ENCODE results near the gene CDH12.
"Not testable (repeated sequence)": the region's sequence is repeated elsewhere in the genome, so short reads cannot be mapped to it uniquely, and the experiment has no call there.

The CDH12 gene

DNA sequence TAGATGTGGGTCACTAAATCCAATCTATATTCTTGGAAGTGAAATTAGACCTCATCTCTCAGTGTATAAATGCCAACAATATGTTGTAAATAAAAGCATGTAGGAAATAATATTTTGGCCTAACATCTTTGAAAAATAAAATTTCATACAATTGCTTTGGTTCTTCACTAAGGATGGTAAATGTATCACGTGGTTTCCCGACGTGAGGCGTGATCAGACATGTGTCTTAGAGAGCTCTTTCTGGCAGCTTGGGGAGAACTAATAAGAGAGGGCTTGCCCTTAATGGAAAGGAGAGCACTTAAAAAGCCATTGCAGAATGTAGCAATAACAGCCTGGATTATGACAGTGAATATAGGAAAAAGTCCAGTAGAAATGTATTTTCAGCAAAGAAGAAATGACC lies 602.6 kb downstream of the CDH12 start:
- no peak for DNase-seq

DNA sequence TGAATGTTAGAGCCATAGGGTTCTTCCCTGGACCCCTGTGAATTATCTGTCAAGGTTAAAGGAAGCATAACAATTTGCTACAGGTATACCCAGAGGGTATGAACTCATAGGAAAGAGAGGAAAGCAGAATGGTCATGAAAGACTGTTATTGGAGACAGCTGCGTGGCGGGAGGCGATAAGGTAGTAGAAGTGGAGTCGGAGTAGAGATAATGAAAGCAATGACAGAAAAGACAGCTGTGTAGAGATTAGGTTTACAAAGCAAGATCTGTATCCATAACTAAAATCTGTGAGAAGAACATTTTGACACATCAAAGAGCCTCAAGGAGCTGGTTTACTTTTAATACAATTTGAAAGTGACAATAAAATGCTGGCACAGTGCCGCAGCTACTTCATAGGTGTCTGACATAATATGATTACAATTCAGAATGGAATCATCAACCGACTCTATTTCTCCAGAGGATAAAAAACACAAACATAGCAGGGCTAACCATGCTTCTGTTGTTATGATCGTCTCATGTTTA lies 603.9 kb downstream of the CDH12 start:
- no peak for DNase-seq

DNA sequence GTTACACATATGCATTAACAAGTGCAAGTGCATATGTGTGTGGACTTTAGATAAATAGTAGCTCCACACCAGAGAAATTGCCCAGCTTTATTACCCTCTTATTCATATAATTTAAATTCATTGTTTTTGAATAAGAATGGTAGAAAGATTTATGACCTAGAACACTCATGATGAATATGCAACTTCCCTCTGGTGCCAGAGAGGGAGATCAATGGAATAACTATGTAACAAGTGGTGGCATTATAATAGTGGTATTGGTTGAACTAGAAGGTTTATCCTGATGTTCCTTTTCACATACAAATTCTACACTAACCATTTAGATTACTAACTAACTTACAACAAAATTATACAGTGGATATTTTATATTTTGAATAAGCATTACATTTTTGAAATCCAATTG lies 607.4 kb downstream of the CDH12 start:
- DNase-seq: no peak

DNA sequence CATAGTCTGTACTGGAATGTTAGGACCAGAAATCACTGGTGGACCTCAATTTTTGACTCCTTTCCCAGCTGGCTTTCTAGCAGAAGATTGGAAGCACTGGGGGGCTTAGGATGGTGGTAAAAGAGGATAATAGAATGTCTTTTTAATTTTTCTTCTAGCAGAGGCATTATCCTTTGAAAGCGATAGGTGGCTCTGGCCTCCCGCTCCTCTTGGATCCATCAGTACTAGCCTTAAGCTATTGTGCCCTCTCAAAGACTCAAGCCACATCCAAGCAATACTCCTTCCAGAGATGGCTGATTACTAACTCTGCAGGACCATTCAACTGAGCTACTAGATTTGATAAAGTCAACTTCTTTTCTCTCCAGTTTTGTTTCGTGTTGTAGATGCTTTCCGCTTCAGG lies 610.6 kb downstream of the CDH12 start:
- DNase-seq: no peak

DNA sequence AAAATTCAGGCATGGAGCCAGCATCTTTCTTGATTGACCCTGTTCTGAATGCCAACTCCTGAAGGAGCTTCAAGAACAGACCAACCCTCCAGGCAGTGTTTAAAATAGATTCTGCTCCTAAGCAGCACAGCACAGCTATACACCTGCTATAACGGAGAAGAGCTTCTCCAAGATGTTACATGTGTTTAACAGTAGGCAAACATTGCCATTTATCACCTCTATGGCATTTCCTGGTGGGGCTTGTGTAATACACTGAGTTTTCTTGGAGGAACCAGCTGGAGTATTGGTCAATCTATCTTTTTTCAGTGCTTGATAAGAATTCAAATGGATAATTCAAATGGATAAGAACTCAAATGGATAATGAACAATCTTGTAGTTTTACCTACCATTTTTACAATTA lies 615.1 kb downstream of the CDH12 start:
- no peak for DNase-seq

DNA sequence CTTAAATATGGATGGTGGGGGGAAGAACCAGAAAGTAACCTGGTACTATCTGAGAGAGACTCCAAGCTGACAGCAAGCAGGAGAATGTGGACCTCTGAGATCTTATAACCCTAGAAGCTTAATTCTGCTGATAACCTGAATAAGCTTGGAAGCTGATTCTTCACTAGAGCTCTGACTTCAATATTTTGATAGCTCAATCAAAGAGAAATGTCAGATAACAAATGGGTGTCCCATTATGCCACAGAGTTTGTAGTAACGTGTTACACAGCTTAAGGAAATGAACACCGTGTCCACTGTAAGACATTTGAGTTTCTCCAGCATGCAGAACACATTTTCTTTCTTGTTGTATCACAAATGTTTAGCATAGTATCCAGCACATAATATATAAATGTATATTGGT lies 626.7 kb downstream of the CDH12 start:
- DNase-seq: no peak

DNA sequence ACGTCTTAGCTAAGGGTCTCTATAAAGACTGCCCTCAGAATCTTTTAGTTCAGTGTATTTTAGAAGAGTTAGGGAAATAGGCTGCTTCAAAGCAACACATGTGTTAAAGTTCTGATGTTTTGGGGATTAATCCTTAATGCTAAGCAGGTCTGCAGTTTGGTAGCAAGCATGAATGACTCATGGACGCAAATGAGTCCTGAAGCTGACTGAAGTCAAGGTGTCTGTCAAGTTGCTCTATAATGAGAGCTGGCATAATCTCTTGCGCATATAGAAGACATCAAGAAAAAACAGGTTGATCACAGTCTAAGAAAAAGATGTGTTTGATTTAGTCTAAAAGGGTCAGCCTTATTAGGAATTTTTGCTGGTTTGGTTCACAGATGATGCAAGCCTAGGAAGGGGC lies 630.1 kb downstream of the CDH12 start:
- no peak for DNase-seq

DNA sequence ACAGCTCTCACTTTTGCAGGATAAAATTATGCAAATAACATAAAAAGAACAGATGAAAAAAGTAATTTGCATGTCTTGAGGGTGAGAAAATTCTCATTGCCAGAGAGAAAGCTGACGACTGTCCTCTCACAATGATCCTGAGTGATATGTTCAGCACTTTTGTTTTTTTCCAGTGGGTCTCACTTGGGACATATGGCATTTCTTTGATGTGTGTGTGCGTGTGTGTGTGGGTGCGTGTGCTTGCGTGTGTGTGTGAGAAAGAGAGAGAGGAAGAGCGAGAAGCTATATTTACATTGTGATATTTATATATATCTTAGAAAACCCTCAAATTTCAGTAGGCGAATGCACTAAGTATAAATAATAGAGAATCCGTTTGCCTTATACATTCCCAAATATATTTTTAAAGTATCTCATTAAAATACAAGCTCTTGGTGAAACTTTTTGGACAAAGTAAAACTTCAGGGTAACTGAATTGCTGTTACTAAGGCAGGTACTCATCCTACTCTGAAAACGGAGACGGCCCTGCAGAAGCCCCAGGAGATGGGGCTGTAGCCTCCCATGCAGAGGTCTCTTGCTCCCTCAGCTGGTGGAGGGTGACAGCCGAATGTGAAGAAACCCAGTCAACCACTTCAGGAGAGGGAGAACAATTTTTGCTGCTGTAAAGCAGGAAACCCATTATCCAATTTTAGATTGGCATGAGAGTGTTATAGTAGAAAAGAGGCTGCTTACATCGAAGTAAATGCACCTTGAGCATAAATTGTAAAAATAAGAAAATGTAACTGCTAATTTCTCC lies 639.2 kb downstream of the CDH12 start:
- DNase-seq: not testable (repeated sequence)

DNA sequence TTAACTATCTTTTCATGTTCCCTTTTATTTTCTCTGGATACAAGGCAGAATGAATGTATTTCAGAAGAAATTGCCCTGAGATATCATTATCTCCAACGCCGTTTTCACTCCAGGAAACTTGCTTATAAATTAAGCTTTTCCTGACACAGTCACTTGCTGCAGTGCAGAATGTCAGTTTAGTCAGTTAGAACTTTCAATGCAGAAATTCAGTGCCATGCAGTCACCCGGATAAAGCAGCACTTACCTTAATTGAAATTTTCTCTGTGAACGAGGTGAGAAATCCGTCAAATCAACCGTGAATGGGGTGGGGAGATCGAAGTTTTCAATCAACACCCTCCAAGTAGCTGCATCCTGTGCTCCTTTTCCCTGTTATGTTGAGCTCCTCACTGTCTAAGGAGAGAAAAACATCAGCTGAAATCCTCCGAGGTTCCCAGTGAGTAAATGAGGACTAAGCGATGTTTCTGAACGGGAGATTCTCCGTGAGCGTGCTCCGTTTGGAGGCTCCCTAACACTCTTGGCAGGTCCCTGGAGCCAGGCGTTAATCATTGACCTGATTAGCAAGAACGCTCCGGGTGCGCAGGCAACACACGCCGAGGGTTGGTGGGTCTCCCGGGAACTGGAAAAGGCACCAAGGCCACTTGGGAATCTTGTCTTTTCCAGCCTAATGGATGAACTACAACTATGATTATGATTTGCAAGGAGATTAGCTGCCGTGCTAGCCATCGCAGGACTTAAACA lies 640.7 kb downstream of the CDH12 start:
- DNase-seq: not testable (repeated sequence)

DNA sequence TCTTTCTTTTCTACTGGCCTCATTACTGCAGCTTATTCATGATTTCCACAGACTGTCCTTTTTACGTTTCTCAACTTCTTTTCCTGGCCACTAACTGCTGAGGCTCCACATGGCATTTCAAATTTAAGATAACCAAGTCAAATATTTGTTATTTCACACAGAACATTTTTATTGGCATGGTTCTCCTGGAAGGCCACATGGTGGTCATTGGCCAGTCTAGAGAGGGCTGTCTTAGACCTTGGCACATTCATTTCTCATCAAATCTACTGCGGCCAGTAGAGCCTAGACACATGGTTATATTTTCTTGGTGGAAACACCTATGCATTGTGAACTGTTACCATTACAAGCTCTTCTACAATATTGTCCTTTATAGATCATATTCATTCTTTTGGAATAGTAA lies 644.7 kb downstream of the CDH12 start:
- not testable (repeated sequence) for DNase-seq

DNA sequence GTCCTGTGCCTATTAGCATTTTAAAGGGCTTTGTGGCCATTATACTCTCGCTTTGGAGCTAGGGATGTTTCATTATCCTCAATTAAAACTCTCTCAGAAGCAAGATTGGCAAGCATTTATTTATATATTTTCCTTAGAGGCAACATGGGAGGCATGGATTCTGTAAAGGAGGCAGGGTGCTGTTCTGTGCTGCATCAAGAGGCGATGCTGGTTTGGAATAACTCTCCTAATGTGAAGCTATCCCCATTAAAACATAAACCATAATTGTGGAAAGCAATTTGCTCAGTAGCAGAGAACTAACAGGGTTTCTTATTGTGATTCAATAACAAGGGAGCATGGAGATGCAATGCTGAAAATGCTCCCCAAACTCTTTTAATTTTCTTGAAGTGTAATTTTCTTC lies 664.5 kb downstream of the CDH12 start:
- not testable (repeated sequence) for DNase-seq

DNA sequence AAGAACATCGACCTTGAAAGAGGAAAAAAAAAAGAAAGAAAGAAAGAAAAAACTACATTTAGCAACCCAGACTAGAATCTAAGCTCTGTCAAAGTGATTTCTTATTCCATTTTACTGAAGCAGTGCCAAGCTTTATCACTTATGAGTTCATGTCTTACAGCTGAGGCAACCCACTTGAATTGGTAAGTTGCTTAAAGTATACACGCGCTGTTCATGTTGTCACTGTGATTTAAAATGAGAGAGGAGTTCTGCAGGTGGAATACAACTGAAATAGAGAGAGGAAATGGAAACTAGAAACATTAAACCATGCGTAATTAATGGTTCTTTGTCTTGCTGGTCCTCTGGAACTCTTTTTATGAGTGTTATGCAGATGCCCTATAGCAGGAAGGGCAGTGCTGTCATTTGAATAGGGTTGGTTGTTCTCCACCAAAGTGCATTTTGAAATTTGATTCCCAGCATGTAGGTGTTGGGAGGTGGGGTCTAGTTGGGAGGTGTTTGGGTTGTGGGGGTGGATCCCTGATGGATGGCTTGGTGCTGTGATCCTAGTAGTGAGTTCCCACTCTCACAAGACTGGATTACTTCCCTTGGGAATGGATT lies 665.4 kb downstream of the CDH12 start:
- not testable (repeated sequence) for DNase-seq

DNA sequence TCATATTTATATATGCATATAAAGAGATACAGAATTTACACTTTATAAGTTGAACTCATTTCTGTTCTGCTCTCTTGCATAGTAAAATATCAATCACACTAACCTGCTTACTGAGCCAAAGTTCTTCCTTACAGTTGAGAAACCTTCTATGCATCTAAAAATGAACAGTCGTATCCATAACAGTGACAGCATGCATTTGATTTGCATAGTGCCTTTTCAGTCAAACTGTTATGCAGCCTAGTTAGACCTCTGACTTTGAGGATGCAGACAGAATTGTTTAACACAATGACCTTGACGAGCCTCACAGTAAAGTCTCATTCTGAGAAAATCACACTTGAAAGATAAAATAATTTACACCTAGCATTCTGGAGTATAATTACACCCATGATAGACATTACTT lies 683.9 kb downstream of the CDH12 start:
- DNase-seq: not testable (repeated sequence)

DNA sequence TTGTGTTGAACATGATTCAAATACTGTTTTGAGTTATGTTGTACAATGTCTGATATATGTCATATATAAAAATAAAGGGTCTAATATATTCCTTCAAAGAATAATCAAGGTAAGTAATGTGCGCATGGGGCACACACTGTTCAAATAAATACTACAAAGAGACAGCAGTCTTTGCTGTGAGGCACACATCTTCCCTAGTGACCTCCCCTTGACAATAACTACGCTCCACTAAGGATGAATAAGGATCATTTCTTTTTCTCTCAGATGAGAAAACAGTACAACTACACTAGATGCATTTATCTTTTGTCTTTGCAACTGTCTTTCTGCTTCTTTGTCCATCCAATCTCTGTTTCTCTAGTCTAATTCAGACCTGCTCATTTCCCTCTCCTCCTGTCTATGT lies 684.4 kb downstream of the CDH12 start:
- not testable (repeated sequence) for DNase-seq

DNA sequence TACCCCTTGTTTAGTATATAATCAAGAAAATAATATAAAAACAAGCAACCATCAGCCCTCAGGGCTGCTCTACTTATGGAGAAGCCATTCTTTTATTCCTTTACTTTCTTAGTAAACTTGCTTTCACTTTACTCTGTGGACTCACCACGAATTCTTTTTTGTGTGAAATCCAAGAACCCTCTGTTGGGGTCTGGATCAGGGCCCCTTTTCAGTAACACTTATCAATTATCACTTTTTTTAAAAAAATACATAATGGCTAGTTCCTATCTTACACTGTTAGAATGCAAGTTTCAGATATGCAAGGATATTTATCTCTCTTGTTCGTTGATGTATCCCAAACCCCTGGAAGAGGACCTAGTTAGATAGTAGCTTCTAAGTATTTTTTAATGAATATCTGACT lies 687.2 kb downstream of the CDH12 start:
- not testable (repeated sequence) for DNase-seq

DNA sequence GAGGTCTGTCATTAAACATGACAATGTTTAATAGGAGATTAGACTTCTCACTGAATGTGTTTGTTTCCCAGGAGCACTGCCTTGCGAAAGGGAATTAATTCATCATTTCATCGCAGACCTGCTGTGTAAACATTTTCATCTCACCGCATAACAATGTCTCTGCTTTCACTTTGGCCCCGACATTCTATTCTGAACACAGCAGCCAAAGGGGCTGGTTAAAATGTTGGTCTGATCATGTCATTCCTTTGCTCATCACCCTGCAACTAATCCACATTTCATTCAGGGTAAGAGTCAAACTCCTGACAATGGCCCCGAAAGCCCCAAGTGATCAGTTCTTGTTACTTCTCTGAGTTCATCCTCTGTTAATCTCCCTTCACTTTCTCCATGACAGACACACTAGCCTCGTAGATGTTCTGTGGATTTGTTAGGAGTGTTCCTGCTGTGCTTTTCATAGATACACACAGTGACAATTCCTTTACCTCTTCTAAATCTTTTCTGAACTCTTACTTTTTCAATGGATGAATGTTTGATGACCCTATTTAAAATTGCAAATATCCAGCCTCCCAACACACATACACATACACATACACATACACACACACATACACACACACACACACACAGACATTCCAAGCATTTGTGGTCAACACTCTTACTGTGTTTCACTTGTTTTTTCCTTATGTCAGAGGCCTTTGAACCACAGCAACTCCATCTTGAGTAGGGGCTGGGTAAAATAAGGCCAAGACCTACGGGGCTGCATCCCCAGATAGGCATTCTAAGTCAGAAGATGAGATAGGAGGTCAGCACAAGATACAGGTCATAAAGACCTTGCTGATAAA lies 688.0 kb downstream of the CDH12 start:
- DNase-seq: not testable (repeated sequence)

DNA sequence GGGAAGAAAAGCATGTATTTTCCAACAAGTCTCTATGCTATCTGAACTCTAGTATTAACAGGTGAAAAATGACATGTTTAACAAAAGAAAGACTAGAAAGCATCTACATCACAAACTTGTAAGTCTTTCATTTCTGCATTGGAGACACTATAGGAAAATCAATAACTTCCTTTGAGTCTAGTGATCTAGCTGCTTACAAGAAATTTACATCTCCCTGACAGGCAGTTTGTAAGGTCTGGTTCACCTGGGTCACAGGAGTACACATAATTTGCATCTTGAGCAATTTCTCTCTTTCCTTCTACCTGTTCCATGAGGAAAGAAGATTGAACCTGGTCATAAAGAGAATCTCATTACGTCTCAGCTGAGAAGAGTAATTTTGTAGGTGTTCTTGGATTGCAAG lies 696.2 kb downstream of the CDH12 start:
- DNase-seq: not testable (repeated sequence)

DNA sequence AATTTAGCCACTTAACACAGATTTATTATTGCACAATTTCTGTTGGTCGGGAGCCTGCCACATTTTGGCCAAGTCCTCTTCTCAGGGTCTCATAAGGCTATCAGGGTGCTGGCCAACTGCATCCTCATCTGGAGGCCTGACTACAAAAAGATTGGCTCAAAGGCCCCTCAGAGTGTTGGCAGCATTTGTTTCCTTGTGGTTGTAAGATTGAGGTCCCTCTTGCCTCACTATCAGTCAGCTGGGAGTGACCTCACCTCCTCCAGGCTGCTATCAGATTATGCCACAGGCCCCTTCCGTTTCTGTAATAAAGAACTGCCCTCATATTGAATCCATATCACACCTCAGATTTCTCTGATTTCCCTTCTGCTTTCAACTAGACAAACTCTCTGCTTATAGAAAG lies 698.4 kb downstream of the CDH12 start:
- DNase-seq: not testable (repeated sequence)

DNA sequence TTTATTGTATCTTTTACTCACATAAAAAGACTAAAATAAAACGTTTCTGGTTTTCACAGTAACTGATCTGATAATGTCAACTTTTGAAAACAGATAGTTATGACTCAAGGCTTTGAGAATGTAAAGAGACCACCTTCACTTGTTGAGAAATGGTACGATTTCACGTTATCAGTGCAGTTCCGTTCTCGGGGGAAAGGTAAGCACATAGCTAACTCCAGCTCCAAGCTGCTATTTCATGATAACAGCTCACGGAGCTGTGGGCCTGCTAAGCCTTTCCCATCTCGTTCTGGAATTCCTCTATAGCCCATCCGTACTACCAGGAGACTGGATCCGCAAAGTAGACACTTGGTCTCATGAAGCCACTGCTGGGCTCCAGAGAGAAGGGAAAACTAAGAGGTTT lies 701.3 kb downstream of the CDH12 start:
- DNase-seq: not testable (repeated sequence)

DNA sequence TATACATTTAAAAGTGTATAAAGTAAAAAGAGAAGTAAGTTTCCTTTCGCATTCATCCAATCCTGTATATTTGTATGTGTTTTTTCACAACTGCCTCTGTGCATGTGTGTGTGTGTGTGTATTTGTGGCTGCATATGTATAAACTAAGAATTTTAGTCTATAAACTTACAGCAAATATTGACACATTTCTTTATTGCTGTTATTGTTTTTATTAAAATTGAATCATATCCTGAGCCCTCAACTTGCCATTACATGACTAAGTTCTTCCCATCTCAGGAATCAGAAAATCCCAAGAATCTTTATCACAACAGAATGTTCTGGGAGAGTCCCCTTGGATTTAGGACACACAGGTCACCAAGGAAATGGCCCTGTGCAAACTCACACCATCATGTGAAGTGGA lies 712.7 kb downstream of the CDH12 start:
- not testable (repeated sequence) for DNase-seq

DNA sequence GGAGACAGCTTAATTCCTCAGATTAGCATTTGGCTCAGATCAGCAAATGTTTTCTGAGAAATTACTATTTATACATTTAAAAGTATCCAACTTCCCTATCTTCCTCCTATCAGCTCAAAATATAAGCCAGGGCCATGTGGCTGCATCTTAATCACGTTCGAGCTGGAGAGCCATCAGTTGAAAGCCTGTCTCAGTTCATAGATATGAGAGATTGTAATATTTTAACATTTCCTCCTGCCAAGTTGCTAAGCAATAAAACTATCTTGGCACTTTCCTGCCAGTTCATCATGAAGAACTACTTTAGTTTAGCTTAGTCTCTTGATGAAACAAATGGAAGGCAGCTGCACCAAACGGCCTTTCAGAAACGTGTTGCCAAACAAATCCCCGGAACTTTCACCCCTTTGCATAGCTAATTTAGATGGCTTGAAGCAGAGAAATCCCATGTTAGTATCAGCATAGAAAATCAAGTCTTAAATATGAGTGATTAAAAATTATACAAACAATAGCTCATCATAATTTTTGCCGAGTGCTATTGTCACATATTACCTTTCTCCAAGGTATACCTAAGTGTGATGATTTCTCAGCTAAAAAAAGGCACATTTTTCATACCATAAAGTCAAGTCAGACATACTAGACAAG lies 713.4 kb downstream of the CDH12 start:
- not testable (repeated sequence) for DNase-seq

DNA sequence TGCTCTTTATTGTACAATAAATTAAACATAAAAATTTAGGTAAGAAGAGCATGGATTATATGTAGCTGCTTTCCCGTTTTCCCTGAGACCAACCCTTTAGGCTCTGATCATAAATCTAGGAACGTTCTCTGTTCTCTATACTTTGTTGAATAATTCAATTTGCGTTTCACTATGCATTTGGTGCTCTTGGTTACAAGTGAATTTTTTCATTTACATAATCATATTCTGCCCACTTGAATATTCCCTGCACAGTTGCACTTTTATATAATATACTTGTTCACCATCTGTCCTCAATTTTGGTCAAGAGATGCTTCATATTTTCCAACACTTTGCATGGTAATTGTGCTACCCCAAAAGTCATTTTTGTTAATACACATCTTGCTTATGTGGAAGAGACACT lies 741.8 kb downstream of the CDH12 start:
- no peak for DNase-seq

All from NCI-H1417 treated with DMSO at 0.1 percent for 48 hours (cell line).